A549 (cell line): Measurements from ENCODE around the gene LRRC46.

Experiments
- CHD4 ChIP-seq: fragments of 200-600 bp; sonication (generic); IDR thresholded peaks from 2 replicates; pipeline ENCODE4 v1.6.1; 2016; ENCODE audit warnings: antibody characterized with exemption, mild to moderate bottlenecking, borderline replicate concordance
- EP300 ChIP-seq, 2 experiments: fragments of >200 bp; sonication (Bioruptor Twin); formaldehyde crosslinking; IDR thresholded peaks; 2 replicates in 1 of 2; 3 replicates in 1 of 2; pipeline ENCODE4 v1.6.1; 2016 to 2017
- ZFP36 ChIP-seq: fragments of 450-650 bp; IDR thresholded peaks from 2 replicates; pipeline ENCODE4 v1.6.1; 2014; ENCODE audit warnings: borderline replicate concordance; ENCODE audit not compliant: partially characterized antibody
- TF ChIP-seq, protein P1 (sequence below): fragments of >200 bp; sonication (Bioruptor Twin); formaldehyde crosslinking; IDR thresholded peaks from 3 replicates; pipeline ENCODE4 v1.5.1; 2016

DNA sequence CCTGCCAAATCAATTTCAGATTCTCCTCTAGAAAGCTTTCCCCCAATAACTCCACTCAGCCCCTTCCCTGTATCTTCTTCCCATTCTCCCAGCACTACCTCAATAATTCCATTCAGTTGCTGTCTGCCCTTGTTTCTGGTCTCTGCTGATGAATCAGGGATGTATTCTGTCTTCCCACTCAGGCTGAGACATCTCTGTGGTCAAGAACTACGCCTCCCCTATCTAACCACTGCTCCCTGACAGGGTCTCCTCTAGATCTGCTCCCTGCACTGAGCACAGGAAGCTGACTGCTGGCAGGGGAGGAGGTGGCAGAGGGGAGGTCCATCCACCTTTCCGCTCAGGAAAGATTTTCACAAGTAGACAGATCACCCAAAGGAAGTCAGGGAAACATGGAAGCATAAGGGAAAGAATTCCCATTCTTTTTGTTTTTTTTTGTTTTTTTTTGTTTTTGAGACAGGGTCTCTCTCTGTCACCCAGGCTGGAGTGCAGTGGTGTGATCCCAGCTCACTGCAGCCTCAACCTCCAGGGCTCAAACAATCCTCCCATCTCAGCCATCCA lies 47.6 kb downstream of the LRRC46 start:
- TF ChIP-seq EP300 (IDR thresholded peaks at IDR 0.05) (no peak), CHD4 (no peak), ZFP36 (no peak)
- TF ChIP-seq, protein P1, sequence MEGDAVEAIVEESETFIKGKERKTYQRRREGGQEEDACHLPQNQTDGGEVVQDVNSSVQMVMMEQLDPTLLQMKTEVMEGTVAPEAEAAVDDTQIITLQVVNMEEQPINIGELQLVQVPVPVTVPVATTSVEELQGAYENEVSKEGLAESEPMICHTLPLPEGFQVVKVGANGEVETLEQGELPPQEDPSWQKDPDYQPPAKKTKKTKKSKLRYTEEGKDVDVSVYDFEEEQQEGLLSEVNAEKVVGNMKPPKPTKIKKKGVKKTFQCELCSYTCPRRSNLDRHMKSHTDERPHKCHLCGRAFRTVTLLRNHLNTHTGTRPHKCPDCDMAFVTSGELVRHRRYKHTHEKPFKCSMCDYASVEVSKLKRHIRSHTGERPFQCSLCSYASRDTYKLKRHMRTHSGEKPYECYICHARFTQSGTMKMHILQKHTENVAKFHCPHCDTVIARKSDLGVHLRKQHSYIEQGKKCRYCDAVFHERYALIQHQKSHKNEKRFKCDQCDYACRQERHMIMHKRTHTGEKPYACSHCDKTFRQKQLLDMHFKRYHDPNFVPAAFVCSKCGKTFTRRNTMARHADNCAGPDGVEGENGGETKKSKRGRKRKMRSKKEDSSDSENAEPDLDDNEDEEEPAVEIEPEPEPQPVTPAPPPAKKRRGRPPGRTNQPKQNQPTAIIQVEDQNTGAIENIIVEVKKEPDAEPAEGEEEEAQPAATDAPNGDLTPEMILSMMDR = no peak
